Measurements from ENCODE around the gene ZFP69. TPM values are rescaled to one million over a fixed set of nuclear protein-coding genes. Genes with fewer than 3 reads are reported as not detected.

Gene ZFP69
- 4.5 and 4.7 TPM in 2 replicates for total RNA-seq

DNA sequence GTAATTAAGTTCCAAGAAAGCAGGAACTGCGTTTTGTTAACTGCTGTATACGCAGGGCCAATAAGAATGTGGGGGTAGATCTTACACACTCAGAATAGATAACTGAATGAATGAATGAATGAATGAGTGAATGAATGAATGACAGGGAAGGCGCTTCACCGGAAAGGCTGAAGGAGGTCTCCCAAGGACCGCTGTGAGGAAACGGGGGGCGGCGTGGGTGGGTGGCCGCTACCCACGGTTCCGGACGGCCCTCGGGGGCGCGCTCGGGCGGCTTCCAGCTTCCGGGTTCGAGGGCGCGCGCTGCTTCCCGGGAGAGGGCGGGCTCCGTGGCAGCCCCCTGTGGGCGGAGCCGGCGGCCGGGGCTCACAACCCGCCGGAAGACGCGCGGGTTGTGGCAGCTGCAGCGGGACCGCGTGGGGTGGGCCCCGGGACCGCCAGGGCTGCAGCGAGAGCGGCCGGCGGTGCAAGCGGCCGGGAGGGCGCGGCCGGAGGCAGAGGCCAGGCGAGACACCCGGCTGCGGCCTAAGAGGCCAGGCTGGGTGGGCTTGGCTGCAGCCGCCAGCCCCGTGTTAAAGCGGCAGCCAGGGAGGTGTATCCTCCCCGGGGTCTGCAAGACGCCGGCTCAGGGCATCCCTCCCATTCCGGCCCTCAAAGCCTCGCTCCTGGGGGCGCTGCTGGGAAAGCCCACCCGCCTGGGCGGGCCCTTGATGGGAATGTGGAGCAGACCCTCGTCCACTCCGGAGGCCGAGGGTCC, at the start of gene ZFP69:
ZFP69 (plus strand) TSS at position 367 of the 754 bp plus-strand sequence. CDS start 2,072 bp downstream, outside the sequence.
- DNase-seq (ENCODE audit: low read depth): peak; percentile 67
- H3K4me3 ChIP-seq (ENCODE audit: low read depth, low read length): peak within 1 kb of the TSS; percentile 80
- TF ChIP-seq, protein P1, sequence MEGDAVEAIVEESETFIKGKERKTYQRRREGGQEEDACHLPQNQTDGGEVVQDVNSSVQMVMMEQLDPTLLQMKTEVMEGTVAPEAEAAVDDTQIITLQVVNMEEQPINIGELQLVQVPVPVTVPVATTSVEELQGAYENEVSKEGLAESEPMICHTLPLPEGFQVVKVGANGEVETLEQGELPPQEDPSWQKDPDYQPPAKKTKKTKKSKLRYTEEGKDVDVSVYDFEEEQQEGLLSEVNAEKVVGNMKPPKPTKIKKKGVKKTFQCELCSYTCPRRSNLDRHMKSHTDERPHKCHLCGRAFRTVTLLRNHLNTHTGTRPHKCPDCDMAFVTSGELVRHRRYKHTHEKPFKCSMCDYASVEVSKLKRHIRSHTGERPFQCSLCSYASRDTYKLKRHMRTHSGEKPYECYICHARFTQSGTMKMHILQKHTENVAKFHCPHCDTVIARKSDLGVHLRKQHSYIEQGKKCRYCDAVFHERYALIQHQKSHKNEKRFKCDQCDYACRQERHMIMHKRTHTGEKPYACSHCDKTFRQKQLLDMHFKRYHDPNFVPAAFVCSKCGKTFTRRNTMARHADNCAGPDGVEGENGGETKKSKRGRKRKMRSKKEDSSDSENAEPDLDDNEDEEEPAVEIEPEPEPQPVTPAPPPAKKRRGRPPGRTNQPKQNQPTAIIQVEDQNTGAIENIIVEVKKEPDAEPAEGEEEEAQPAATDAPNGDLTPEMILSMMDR (IDR thresholded peaks at IDR 0.05; ENCODE audit: insufficient read depth, low read depth, low read length): no peak

DNA sequence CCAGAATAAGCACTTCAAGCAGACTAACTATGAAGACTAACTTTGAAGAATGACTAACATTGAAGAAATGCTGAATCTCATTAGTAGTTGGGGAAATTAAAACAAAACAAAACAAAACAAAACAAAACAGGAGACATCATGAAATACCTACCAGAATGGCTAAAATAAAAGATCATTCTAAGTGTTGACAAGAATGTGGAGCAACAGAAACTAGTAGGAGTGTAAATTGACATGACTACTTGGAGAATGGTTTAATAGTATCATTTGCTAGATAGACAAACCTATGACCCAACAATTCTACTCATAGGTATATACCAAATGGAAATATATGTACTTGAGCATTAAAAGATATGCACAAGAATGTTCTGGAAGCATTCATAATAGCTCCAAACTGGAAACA, 45.7 kb upstream of the ZFP69 start:
- TF ChIP-seq, protein P1 (IDR thresholded peaks at IDR 0.05; ENCODE audit: insufficient read depth, low read depth, low read length): no peak
- H3K4me3 ChIP-seq (ENCODE audit: low read depth, low read length): no peak overlapping the region
- no peak for DNase-seq (ENCODE audit: low read depth)

DNA sequence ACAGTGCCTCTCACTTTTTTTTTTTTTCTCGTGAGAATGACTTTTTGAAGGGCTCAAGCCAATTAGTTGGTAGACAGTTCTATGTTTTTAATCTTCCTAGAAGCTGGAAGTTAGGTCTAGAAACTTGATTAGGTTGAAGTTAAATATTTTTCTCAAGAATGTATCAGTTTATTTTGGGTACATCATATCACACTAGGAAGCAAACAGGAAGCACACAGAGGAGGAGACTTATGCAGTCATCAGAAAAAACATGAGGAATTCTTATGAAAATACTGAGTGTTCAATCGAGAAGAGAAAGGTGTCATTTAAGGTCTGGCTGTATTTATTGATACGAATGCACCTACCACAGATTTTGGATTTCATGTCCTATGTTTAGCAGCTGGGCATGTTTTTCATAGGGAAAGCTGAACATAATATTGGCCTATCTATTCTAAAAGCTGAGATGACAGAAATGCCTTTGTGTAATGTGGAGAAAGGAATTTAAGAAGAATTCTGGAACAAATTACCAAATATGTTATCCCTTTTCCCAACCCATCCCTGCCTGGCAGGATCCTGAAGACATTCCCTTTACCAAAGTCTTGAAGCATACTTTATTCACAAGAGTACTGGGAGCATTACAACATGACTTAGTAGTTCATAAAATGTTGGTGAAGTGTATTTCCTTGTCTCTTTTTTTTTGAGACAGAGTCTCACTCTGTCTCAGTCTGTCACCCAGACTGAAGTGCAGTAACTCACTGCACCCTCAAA, 44.3 kb upstream of the ZFP69 start:
- H3K4me3 ChIP-seq (ENCODE audit: low read depth, low read length): no peak overlapping the region
- TF ChIP-seq, protein P1 (IDR thresholded peaks at IDR 0.05; ENCODE audit: insufficient read depth, low read depth, low read length): no peak
- DNase-seq (ENCODE audit: low read depth): no peak

DNA sequence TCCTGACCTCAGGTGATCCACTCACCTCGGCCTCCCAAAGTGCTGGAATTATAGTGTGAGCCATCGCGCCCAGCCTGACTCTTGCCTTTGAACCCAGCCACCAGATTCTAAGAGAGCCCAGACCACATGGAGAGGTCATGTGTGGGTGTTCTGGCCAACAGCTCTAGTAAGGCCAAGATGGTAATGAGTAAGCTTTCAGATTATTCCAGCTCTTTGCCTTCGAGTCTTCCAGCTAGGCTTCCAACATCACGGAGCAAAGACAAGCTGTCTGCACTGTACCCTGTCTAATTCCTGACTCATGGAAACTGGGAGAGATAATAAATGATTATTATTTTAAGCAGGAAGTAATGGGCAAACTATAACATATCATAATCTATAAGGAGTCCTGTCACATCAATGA, 41.6 kb upstream of the ZFP69 start:
- DNase-seq (ENCODE audit: low read depth): no peak
- no peak overlapping the region for H3K4me3 ChIP-seq (ENCODE audit: low read depth, low read length)
- TF ChIP-seq, protein P1 (IDR thresholded peaks at IDR 0.05; ENCODE audit: insufficient read depth, low read depth, low read length): no peak

DNA sequence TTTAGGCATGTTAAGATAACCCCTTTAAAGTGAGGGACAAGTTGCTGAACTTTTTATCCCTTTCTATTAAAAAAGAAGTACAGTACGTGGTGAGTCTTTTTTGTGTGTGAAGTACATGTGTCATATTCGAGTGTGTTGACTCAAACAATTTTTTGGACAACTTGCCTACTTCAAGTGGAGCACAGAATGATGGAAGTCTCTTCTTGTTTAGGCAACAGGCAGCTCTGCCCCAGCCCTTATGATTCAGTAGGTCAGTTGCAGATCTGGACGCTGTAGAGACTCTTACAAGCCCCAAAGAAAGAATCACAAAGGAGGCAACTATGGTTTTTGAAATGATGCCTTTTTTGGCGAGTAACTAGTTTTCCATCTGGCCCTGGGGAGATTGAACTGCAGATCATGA, 41.2 kb upstream of the ZFP69 start:
- no peak for DNase-seq (ENCODE audit: low read depth)
- TF ChIP-seq, protein P1 (IDR thresholded peaks at IDR 0.05; ENCODE audit: insufficient read depth, low read depth, low read length): no peak
- H3K4me3 ChIP-seq (ENCODE audit: low read depth, low read length): no peak overlapping the region

DNA sequence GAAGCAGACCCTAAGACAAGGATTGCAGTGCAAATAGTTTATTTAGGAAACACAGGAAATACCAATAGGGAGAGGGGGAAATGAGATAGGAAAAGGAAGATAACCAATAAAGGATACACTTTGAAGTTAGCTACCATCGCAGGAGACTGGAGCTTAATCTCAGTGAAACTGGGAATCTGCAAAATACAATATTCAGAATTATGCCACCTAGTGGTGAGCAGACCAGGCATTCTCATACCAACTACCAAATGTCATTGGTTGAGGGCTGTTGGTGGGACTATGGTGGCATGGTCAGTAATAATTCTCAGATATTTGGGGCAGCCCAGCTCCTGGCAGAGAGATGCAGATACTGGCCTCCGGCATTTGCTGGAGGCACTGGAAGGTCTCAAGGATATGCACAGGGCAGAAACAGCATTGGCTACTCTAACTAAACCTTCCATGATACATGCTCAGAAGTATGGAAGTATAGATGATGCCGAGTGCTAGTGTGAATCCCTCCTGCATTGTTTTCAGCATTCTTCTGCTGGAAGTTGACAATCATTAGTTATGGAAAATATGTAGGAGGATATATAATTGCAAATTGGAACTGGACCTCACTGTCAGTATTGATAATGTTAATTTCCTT, 38.6 kb upstream of the ZFP69 start:
- peak; percentile 30 for DNase-seq (ENCODE audit: low read depth)
- TF ChIP-seq, protein P1 (IDR thresholded peaks at IDR 0.05; ENCODE audit: insufficient read depth, low read depth, low read length): peak; percentile 74
- no peak overlapping the region for H3K4me3 ChIP-seq (ENCODE audit: low read depth, low read length)

Measured in fibroblast of villous mesenchyme (primary cell).